ENCODE measurements around the gene BRCA2. TPM values are rescaled to one million over a fixed set of nuclear protein-coding genes. Genes with fewer than 3 reads are reported as not detected.

BRCA2 gene
- total RNA-seq, 1 donor from 2014 or later = 3.6 TPM

DNA sequence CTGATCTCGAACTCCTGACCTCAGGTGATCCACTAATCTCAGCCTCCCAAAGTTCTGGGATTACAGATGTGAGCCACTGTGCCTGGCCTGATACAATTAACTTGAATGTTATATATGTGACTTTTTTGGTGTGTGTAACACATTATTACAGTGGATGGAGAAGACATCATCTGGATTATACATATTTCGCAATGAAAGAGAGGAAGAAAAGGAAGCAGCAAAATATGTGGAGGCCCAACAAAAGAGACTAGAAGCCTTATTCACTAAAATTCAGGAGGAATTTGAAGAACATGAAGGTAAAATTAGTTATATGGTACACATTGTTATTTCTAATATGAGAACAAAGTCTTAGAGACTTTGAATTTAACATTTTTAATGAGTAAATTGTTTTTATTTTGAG, 55.5 kb downstream of the BRCA2 start:
- no peak for ATAC-seq
- DNase-seq (ENCODE audit: low spot score) = no peak
- intact Hi-C loops (cut with DNase I) = no loop called here

DNA sequence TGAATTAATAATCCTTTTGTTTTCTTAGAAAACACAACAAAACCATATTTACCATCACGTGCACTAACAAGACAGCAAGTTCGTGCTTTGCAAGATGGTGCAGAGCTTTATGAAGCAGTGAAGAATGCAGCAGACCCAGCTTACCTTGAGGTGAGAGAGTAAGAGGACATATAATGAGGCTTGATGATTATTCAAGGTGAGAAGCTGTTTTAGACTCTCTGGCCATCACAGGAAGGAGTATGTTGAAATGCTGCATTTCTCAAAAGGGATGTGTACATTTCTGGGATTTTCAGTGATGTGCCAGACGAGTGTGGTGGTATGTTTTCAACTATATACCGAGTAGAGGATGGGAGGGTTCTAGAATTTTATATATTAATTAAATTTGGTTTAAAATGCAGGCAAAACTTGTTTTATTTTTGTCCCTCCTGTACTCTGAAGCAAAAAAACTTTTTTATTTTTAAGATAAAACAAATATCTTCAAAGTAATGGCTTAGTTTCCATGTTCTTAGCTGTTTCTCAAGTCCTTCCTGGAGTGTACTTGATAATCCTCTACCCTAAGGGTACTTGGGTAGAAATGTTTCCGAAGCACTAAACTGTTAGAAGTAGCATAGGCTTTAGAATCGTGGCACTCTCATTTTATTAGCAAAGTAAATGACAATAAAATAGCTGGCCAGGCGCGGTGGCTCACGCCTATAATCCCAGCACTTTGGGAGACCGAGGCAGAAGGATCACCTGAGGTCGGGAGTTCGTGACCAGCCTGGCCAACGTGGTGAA, 61.5 kb downstream of the BRCA2 start:
- intact Hi-C loops (cut with DNase I) = no loop called here
- DNase-seq (ENCODE audit: low spot score) (no peak), ATAC-seq (no peak)

DNA sequence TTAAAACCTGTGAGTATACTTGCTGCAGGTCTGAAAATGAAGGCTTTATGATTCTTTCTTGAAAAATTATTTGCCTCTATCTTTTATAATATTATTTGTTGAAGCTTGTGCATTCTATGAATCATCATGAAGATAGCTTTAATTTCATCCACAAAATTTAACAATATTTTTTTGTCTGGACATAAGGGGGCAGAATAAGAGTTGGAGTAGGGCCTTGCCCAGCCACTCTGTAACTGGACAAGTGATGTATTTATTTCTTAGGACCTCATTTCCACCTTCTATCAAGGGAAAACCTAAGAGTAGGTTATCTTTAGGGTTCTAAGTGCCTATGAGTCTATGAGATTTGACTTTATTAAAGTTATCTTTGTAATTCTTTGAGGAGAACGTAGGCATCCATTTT, 62.7 kb downstream of the BRCA2 start:
- DNase-seq (ENCODE audit: low spot score) (no peak), ATAC-seq (no peak)
- intact Hi-C loops (cut with DNase I) = no loop called here

DNA sequence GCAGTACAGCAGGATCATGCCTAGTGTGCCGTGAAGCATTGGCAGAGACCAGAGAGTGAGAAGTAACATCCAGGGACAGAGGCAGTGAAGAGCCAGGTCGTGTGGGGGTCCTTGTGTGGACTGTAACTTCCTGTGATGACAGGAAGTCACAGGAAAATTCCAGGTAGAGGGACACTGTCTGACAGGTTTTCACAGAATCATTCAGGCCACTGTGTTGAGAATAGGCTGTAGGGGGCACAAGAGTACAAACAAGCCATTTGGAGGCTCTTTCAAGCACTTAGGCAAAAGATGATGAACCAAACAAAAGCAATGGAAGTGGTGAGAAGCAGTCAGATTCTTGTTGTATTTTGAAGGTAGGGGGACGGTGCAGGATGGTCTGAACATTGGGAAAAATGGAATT, 66.2 kb downstream of the BRCA2 start:
- intact Hi-C loops (cut with DNase I) = no loop called here
- ATAC-seq (peak; percentile 80), DNase-seq (ENCODE audit: low spot score) (no peak)

DNA sequence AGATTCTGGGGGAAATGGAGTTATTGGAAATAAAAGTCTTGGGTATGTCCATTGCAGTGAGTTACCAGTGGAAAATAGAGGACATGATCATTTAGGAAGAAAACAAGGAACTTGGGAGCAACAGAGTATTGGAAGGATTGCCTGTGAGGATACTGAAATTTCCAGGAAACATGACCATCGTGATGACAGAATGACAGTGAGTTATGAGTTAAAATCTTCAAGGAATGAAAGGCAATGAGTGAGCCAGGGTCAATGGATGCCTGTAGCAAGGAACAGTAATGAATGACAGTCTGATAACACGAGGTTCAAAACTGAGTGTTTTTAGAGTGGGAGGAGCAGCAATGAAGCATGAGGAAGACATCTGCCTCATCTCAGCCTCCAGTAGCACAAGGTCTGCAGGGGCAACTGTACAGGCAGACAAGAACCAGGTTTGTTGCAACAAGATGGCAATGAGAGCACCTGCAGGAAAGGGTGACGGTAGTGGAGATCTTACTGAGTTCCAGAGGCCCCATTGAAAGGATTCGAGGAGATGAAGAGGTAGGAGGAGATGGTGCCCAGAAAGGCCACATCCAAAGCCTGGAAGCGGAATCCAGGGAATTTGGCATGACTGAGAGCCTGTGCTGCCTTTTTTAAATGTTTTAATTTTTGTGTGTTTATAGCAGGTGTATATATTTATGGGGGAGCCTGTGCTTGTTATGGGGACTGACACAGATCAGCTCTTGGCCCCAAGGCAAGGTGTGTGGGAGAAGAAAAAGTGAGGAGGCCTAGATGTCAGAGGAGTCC, 68.7 kb downstream of the BRCA2 start:
- intact Hi-C loops (cut with DNase I) = no loop called here
- DNase-seq (ENCODE audit: low spot score) = no peak
- no peak for ATAC-seq

DNA sequence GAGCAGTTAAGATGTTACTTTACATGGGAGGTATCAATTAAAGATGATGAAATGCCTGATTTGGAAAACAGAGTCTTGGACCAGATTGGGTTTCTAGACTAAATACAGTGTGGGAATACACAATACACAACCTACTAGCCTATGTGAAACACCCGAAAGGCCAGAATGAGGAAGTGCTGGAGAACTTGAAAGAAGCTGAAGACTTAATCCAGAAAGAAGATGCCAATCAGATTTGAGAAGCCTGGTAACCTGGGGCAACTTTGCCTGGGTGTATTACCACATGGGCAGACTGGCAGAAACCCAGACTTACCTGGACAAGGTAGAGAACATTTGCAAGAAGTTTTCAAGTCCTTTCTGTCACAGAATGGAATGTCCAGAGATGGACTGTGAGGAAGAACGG, 69.4 kb downstream of the BRCA2 start:
- DNase-seq (ENCODE audit: low spot score) = no peak
- no peak for ATAC-seq
- intact Hi-C loops (cut with DNase I) = no loop called here

DNA sequence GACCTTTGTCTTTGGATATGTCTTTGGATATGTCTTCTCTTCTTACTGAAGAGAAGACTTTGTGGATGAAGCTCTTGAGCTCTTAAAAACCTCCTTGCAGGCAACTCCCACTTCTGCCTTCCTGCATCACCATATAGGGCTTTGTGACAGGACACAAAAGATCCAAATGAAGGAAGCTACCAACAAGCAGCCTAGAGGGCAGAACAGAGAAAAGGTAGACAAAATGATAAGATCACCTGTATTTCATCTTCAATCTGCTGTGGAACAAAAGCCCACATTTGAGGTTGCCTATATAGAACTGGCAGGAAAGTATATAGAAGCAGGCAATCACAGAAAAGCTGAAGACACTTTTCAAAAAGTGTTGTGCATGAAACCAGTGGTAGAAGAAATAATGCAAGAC, 70.1 kb downstream of the BRCA2 start:
- no peak for ATAC-seq
- DNase-seq (ENCODE audit: low spot score) = no peak
- intact Hi-C loops (cut with DNase I) = no loop called here

DNA sequence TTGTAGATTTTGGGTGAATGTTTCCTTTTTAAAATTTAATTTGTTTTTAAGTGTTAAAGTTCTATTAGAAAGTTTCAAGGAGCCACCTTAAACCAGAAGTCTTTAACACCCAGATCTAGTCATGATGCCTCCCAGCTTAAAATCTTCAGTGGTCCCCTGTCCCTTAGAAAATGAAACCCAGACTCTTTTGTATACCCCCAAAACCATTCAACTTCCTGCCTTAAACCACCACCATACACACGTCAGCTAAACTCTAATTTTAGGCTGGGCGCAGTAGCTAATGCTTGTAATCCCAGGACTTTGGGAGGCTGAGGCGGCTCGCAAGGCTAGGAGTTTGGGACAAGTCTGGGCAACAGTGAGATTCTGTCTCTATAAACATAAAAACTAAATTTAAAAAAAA, 74.7 kb downstream of the BRCA2 start:
- DNase-seq (ENCODE audit: low spot score) (no peak), ATAC-seq (no peak)
- intact Hi-C loops (cut with DNase I) = no loop called here

DNA sequence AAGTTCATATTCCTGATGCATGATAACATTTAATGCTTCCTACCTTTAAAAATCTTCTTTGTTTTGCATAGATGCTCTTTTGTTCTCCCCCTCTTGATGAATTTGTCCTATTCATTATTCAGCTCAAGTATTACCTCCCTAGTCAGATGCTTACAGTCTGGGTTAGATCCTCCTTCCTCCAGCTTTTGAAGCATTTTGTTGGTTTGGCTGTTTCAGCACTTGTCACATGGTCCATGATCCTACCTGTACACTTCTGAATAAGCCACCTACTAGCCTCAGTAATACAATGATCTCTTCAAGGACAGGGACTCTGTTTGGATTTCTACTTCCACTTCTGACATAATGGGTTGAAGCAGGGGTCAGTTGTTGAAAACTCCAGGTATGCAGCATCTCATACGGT, 75.2 kb downstream of the BRCA2 start:
- no peak for DNase-seq (ENCODE audit: low spot score)
- no peak for ATAC-seq
- intact Hi-C loops (cut with DNase I) = no loop called here

DNA sequence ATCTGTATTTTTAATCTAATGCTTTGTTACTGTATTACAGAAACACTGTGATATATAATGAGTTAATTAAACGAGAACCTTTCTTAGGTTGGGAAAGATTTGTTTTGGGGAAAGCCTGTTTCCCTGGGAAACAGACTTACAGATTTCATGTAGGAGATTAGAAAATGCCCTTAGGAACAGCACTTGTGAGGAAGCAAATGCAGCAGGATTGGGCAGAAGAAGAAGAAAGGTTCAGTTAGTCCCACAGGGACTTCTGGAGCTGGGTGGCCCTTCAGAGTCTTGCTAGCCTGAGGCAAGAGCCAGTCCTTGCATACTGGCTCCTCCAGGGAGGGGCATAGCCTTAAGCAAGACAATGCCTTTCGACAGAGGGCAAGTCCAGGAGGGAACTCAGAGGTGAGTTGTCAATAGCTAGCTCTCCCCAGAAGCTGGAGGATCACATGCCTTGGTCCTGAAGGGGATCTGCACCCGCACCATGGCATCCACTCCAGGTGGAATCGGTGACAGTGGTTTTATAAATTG, 75.9 kb downstream of the BRCA2 start:
- intact Hi-C loops (cut with DNase I) = no loop called here
- no peak for ATAC-seq
- no peak for DNase-seq (ENCODE audit: low spot score)

DNA sequence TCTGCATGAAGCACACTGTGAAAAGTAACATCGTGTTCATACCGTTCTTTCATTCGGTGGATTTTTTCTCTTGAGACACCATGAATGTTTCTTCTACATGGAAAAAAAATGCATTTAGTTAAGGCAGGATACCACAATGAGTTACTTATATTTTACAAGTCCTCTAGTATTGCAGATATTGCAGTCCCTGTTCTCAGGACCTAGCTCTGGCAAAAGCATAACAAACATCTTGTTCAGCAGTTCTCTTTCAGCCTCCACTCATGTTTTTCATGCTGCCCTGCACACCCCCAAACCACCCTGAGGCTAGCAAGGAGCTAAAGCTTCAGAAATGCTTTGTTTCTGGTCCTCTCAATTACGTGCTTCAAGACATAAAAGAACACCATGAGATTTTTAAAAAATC, 87.8 kb downstream of the BRCA2 start:
- DNase-seq (ENCODE audit: low spot score) = no peak
- intact Hi-C loops (cut with DNase I) = no loop called here
- ATAC-seq = no peak

DNA sequence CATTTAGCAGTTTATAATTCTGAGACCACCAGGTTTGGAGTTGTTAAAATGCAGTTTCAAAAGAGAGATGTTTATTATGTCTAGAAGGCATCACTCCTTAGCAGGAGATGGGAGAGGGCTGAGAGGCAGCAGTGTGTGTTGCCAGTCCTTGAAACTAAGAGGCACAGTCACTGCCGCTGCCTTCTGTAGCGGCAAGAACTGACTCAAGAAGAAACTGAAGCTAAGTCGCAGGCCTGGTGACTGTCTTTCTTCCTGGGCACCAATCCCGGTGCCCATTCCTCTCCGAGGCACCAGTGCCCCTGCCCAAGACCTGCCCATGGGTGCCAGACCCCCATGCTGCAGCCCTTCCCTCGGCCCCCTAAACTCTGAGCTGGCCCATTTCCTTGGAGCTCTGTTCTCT, 92.5 kb downstream of the BRCA2 start:
- ATAC-seq (no peak), DNase-seq (ENCODE audit: low spot score) (no peak)
- intact Hi-C loops (cut with DNase I) = no loop called here

DNA sequence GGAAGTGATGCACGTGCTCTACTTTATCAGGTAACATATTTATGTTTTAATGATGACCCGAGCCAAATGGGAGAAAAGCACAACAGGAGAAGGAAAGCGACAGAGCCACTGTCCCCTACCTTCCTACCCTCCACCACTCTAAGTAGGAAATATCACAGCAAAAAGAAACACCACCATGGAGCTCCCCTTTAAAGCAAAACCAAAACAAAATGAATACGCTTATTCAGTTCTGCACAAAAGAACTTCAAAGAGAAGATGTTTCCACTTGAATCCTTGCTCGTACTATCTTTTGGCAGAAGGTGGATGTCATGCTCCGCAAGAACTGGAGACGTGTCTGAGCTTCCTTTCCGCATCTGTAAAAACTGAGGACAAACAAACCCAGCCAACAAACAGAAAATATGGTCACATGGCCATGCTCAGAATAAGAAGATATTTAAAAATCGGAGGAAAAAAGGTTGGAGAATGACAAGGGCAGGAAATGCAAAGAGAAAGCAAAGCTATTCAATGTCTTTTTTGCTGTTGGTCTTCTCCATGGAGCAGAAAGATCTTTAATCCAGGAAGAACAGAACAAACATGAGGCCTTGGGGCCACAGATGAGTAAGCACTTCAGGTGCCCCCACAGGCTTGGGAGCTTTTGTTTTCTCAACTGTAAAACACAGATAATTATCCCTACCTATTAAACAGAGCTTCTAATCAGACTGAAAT, 93.1 kb downstream of the BRCA2 start:
- intact Hi-C loops (cut with DNase I) = no loop called here
- ATAC-seq (no peak), DNase-seq (ENCODE audit: low spot score) (no peak)

DNA sequence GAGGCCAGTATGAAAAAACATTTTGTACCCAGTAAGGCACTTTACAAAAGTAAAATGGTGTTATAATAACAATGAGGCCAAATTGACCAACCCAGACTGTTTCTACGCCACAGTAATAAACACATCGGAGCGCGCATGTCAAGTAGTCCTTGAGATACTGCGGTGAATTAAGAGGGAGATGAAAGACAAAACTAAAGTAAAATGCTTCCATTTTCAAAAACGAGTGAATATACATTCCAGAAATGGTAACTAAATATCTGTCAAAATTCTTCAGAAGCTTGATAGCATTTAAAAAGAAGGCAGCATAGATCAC, 93.6 kb downstream of the BRCA2 start:
- DNase-seq (ENCODE audit: low spot score) (no peak), ATAC-seq (no peak)
- intact Hi-C loops (cut with DNase I) = no loop called here

DNA sequence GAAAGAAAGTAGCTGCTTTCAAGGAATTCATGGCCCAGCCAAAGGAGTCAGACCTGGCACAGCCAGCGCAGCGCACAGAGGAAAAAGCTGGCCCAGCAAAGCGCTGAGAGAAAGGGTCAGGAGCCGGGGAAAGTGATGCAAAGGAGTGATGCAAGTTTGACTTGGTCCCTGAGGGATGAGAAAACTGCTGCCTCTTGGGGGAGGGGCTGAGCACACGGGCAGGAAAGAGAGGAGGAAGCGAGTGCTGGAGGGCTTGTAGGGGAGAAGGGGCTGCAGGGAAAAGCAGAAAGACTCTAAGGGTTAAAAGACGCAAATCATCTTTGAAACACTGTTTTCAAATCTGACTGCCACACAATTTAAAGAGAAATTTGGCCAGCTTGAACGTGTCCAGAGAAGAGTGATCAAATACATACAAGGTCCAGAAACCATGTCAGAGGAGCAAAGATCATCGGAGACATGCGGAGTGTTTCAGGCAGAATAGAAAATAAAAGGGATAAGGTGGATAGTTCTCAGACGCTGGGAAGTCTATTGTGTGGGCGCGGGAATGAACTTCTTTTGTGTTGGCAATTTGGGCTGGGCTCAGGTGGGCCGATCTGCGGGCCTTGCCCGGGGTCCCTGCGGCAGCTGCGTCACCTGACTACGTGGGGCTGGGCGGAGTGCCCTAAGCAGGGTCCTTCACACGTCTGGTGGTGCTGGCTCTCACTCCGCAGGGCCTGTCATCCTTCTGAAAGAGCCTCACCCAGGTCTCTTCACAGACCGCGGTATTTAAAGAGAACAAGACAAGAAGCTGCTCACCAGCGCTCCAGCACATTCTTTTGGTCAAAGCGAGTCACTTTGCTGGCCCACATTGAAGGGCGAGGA, 94.5 kb downstream of the BRCA2 start:
- ATAC-seq = peak; percentile 98
- peak; percentile 69 for DNase-seq (ENCODE audit: low spot score)
- intact Hi-C loops (cut with DNase I) = no loop called here

DNA sequence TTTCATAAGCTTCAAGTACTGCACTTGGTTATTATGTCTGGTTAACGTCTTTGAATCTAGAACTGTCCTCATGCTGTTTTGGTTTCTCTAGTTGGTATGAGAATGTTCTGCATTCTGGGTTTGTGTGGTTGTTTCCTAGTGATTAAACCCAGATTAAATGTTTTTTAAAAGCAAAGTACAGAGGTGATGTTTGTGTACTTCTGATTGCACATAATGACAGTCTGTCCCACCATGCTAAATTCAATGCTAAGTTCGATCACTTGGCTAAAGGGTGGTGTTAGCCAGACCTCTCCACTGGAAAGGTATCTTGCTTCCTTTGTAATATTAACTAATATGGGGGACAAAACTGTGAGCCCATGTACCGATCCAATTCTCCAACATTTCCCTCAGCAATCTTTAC, 98.0 kb downstream of the BRCA2 start:
- DNase-seq (ENCODE audit: low spot score) = no peak
- intact Hi-C loops (cut with DNase I) = no loop called here
- no peak for ATAC-seq

DNA sequence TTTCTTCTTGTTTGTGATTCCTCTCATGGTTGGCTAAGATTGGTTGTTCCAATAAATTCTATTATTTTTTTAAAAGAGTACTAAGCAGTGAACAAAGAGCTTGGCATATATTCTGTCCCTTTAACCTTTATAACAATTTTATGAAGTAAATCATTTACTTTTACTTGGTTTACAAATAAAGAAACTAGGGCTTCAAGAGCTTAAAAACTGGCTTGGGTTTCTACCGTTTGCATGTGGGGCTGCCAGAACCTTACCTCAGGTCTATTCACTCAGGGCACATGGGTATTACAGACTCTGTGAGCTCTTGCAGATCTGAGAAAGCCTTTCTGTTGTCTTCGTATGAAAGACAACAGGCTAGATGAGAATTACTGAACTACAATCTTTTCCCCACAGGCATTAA, 99.3 kb downstream of the BRCA2 start:
- intact Hi-C loops (cut with DNase I) = no loop called here
- DNase-seq (ENCODE audit: low spot score) = no peak

DNA sequence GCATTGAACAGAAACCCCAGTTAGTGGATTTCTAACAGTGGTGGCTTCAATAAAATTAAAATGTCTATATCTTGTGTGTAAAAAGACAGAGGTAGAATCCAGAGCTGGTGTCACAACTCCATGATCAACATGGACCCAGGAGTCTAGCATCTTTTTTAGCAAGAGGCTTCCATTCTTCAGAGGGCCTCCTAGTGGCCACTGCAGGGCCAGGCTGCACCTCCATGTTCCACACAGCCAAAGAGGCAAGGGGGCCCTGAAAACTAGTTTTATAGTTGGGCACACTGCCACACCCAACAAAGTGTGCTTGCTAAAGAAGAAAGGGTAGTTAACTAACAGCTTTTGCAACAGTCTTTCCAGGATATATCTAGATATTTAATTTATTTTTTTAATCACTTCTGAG, 99.7 kb downstream of the BRCA2 start:
- intact Hi-C loops (cut with DNase I) = no loop called here
- ATAC-seq (no peak), DNase-seq (ENCODE audit: low spot score) (no peak)

More for the DNA sequence above, 99.3 kb downstream of the BRCA2 start:
- no peak for ATAC-seq

DNA sequence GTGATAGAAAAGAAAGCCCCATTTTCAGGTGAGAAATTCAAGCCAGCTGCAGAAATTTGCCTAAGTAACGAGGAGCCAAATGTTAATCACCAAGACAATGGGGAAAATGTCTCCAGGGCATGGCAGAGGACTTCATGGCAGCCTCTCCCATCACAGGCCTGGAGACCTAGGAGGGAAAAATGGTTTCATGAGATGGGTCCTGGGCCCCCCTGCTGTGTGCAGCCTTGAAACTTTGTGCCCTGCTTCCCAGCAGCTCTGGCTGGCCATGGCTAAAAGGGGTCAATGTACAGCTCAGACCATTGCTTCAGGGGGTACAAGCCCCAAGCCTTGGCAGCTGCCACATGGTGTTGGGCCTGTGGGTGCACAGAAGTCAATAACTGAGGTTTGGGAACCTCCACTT, 102.7 kb downstream of the BRCA2 start:
- intact Hi-C loops (cut with DNase I) = no loop called here
- DNase-seq (ENCODE audit: low spot score) (no peak), ATAC-seq (no peak)
